Inflammatory macrophage treated with lipopolysaccharide for 1 hour (primary cell): ENCODE measurements around the gene RSBN1.
A peak's percentile ranks its signal among the peaks of the same experiment; 100 is the strongest.
"Not testable (repeated sequence)": the region's sequence is repeated elsewhere in the genome, so short reads cannot be mapped to it uniquely, and the experiment has no call there.

Source experiments
- DNase-seq, 2 donors: peaks; one replicate each; pipeline ENCODE4 v3.0.0-alpha.2; 2020 to 2022

The RSBN1 gene

DNA sequence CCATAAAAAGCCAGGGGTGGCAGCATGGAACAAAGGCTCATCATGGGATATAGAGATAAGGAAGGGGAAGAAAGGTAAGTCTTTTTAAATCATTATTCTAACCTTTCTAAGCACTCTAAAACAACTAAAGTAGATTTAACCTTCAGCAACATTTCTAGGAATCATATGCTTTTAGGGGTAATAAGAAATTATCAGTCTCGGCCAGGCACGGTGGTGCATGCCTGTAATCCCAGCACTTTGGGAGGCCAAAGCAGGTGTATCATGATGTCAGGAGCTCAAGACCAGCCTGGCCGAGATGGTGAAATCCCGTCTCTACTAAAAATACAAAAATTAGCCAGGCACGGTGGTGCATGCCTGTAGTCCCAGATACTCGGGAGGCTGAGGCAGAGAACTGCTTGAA, 32.7 kb downstream of the RSBN1 start:
- no peak for DNase-seq

DNA sequence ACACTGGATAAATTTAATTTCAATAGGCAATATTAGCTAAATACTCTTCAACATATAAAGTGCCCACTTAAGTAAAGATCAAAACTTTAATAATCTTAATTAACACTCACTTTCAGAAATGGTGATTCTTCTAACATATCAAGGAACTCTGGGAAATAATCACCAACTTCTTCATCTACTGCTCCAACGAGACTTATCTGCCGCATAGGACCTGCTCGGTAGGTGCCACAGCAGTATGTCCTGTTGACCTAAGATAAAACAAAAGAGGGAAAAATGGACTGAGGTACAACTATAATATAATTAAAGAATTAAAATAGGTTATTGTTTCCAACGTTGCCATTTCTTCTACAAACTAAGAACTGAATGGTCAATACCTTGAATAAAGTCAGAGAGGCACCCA, 34.7 kb downstream of the RSBN1 start:
- DNase-seq: no peak

DNA sequence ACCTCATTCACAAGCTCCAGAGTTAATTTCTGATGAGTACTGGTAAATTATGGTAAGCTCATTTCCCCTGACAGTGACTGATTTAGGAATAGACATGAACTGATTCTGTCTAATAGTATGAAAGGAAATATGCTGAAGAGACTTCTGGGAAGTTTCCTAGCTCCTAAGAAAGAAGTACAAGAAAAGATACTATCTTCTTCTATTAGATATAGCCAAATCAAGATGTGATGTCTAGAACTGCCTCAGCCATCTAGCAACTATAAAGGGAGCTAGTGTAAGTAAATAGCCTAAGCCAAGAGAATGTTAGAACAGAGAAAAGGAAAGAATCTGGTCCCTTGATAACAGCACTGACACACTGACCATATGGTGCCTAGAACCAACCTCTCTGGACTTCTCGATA, 42.2 kb downstream of the RSBN1 start:
- no peak for DNase-seq

DNA sequence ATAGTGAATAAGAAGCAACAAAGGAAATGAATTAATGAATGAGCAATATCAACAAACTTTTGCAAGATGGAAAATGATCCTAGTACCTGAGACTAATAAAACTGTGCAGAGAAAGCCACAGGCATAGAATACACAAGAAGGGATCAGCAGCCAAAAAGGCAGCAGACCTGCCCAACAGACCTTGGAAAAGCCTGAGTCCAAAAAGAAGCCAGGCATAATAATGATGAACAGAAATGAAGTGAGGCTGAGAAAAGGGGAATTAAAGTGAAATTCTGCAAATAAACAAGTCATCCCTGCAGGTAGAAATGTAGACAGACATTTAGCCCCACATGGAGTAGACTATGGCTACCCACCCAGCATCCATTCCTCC, 42.7 kb downstream of the RSBN1 start:
- no peak for DNase-seq

DNA sequence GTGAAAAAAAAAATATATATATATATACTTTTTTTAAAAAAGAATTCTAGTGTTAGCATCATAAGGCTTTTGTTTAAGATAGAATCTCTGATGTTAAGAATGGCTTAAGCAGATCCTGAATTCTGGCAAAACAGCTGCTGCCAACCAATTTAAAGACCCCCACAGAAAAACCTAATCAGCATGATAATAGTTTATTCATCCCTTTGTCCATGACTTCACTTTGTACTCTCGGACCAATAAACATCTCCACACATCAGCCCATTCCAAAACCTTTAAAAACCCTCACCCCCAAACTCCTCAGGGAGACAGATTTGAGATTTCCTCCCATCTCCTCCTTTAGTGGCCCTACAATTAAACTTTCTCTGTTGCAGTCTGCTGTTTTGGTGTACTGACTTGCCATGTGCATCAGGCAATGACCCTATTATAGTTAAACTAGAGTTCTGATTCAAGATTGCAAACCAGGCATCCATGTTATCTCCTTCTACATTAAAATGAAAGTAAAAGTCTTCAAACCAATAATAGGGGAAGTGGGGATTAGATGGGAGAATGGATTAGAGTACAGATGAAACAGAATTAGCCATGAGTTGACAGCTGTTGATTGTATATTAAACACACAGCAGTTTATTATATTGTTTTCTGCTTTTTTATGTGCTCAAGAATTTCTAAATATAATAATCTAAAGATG, 43.2 kb downstream of the RSBN1 start:
- peak in 1 of 2 donors; percentile 12 for DNase-seq

DNA sequence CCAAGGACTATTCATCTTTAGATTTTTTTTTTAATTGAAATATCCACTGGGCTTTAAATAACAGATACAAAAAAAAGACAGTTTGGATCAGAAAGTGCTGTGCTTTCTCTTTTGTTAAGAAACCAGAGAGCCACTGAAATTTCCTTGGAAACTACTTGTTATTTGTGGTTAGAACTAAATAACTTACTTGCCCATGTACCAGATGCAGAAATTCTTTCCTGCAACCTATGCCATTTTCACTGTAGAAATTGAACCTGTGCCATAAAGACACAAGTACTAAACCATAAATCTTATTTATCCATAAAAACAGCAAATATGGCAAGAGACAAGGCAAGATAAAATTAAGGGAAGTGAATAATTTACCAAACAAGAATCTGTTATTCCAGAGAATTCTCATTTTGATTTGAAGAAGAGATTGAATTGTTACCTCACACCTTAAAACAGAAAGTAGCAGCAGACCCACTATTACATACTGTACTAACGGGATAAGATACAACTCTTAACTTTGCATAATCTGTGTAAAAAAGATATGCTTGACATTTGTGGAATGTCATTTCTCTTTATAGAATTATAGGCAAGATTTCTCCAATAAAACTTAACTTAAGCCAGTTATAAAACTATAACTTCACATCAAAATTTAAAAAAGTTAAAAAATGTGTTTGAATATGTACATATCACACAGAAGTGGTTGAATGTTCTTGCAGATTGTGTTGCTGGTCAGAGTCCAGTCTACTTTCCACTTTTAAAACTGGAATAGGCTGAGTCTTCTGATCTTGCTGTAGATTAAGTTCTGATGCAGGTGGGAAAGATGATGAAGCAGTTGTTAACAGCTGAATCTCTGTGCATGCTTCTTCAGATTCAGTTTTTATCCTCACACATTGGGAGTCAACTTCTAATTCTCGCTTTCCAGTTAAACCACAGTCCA, 46.7 kb downstream of the RSBN1 start:
- no peak for DNase-seq

DNA sequence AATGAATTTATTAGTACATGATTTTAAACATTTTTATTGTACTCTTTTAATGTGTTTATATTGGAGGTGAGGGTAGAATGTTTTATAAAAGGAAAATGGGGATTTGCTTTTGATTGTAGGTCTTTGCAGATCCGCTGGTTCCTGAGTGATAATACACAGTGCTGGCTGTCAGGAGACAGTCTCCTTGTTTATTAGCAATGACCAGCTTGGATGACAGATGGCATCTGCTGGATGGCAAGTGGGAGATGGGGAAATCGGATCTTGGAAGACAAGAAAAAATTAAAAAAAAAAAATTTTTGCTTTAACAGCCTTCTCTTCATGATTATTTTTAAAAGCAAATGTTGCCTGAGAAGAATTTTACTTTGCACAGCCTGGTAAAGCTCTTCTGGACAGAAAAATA, 48.6 kb downstream of the RSBN1 start:
- DNase-seq: no peak

DNA sequence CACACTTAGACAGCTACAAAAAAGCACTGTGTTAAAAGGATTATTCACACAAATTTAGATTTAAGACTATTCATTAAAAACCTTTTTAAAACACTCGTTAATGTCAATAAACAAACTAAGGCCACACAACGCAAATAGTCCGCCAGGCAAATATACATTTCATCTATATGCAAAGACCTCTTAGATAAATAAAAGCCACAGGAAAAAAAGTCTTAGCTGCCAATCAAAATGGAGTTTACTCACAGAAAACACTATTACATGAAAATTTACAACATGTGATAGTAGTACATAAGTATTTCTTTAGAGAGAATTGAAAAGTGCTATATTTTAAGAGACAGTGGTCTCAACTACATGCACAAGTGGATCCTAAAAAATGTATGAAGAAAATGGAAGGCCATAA, 50.3 kb downstream of the RSBN1 start:
- no peak for DNase-seq

DNA sequence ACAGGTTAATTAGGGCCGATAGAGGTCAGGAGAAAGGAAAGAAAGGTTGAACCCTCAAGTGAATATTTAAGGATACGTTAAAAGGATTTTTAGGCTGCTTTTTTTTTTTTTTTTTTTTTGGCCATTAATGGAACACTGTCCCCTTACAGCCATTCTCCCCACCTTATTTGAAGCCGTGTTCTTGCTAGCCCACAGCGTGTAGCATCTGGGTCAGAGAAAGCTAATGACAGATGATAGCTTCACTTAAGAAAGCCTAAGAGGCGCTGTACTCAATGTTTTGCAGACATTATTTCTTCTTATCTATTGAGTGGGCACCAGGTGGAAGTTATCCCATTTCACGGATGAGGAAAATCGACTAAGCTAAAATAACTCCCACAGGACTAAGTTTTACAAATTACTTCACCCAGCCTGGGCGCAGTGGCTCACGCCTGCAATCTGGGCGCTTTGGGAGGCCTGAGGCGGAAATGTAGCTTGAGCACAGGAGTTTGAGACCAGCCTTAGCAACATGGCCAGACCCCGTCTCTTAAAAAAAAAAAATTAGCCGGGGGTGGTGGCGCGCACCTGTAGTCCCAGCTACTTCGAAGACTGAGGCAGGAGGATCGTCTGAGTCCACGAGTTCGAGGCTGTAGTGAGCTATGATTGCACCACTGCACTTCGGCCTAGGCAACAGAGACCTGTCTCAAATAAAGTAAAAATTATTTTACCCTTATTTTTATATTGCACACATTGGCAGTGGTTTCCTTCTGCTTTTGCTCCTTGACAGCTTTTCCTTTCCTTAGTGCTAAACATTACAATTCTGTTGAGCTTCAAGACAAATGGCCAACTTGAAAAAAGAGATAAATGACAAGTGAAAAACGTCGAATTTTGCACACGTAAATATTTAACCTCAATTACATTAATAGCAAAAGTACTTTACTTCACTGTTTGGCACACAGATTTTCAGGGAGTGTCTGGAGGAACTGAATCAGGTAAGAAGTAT, 51.9 kb downstream of the RSBN1 start:
- no peak for DNase-seq

DNA sequence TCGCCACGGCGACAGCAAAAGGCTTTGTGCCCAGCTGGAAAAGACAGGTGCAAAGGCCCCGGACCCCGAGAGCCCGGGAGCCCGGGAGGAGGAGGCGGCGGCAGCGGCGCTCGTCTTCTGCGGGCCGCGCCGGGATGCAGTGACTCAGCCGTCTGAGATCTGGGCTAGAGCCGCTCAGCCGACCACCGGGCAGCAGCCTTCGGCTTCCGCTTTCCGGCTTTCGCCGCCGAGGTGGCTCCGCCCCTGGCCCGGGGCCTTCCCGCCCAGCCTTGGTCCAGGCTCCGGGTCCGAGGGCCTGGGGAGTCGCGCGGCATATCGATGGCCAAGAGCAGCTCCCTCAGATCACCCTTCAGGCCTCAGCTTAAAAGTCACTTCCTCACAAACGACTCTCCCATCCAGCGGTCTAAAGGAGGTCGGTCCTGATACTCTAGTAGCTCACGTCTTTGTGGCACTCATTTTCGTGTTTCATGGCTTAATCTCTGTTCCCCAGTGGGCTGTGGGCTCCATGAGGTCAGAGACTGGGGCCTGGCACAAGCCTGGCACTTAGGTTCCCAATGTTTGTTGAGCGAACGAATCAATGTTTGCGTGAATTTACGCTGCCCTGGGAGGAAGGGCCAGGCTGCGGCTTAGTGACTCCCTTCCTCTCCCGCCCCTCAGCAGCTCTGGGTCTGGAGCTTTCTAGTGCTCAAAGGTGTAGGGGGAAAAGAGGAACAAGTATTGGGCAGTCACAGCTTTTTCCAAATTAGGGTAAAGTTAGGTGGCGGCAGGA, 52.8 kb downstream of the RSBN1 start, which contains the start of gene PHTF1:
TSS of gene PHTF1 (minus strand) at position 154 of the 769 bp plus-strand sequence. CDS start 783 bp downstream, outside the sequence.
- DNase-seq: peak; percentile 59 to 74

DNA sequence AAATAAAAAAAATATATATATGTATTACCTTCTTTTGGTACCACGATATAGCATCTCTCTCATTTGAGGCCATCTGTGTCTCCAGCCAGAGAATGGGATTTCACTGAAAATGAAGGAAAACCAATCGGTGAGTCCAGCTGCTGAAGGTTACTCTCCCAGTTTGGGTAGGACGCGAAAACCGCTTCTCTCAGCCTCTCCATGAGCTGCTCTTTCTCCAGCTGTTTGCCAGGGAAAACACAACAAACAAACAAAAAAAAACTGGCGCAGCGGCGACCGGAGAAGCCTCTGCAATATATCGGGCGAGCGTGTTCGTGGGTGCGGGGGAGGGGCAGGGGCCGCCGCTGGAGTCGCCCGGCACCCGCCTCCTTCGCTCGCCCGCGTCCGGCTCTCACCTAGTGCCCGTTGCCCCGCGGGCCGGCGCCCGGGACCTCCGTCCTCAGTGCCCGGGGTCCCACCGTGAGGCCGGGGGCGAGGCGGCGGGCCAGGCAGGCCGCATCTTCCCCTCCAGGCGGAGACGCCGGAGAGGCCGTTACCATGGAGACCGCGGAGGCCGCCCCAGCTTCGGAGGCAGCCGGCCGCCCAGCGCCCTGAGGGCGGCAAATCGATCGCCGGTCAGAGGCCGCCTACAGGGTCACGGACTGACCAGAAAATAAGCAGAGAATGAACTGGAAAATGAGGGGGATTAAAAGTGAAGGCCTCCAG, 53.5 kb downstream of the RSBN1 start:
- DNase-seq: peak; percentile 36 to 55

DNA sequence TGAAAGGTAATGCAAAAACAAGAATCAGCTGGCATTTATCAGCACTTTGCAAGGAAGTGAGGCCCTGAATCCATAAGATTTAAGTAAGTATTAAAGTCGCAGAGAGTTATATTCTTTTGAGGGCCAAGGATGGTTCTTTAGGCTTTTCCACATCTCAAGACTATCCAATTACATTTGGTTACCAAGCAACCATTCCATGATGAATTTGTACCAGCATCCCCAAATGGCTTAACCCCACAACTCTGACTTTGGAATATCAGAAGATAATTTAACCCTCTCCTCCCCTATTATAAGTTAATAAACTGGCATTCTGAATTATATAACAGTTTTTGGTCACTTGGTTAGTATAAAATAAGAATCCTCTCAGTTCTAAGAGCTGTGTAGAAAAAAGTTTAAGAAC, 55.8 kb downstream of the RSBN1 start:
- DNase-seq: no peak

DNA sequence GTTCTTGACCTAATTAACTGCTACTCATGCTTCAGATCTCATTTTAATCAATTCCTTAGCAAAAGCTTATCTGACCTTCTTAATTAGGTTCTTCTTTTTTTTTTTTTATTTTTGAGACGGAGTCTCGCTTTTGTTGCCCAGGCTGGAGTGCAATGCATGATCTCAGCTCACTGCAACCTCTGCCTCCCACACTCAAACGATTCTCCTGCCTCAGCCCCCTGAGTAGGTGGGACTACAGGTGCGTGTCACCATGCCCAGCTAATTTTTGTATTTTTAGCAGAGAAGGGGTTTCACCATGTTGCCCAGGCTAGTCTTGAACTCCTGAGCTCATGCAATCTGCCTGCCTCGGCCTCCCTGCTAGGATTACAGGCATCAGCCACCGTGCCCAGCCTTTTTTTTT, 58.9 kb downstream of the RSBN1 start:
- DNase-seq: not testable (repeated sequence)

DNA sequence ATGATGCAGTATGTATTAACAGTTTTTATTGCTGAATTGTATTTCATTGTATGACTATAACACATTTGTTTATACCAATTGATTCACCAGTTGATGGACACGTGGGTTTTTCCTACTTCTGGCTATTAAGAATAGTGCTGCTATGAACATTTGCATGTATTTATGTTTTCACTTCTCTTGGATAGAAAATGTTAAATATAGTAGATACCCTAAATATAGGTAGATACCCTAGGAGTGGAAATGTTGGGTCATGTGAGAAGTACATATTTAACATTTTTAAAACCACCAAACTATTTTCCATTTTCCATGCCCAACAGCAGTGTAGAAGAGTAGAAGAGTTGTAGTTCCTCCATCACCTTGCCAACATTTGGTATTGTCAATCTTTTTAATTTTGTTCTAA, 60.8 kb downstream of the RSBN1 start:
- DNase-seq: no peak

DNA sequence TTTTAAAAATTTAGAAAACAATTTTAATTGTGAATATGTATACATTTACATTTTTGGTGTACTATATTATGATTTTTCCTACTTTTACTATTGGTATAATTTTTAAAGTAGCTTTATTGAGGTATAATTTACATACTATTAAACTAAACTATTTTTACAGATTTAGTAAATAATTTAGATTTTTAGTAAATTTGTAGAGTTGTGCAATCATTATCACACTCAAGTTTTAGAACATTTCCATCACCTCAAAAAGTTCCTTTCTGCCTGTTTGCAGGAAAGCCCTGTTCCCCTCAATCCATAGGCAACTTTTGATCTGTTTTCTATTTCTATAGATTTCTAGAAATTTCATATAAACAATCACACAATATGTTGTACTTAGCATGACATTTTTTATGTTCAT, 61.2 kb downstream of the RSBN1 start:
- no peak for DNase-seq

DNA sequence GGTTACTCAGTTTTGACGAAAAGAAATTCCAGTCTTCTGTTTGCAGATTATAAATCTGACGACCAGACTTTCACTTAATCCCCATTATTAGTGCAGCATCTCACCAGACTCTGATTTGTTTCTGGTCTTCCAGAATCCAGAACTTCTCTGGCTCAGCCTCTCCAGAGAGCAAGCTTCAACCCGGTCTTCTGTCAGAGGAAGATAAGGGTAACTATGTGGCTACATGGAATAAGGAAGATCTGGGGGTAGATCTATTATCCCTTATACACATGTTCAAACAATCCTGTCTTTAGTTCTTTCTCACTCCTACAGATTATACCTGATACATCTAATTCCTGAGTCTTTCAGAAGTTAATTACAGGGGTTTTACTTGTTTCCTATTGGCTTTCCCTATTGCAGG, 62.9 kb downstream of the RSBN1 start:
- no peak for DNase-seq

DNA sequence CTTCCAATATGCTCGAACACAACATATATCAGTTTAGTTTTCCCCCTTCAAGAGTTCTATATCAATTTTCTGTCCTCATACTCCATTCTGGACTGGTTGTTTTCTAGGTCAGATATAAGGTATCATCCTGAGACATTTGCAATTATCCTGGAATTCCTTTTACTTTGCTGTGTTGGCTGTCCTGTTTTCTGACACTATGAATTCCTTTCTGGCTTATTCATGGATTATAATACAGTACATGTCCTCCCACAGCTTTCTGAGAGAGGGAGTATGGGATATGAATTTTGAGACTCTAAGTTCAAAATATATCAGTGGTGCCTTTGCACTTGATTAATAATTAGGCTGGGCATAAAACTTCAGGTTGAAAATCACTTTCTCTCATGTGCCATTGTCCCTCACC, 64.9 kb downstream of the RSBN1 start:
- DNase-seq: no peak

DNA sequence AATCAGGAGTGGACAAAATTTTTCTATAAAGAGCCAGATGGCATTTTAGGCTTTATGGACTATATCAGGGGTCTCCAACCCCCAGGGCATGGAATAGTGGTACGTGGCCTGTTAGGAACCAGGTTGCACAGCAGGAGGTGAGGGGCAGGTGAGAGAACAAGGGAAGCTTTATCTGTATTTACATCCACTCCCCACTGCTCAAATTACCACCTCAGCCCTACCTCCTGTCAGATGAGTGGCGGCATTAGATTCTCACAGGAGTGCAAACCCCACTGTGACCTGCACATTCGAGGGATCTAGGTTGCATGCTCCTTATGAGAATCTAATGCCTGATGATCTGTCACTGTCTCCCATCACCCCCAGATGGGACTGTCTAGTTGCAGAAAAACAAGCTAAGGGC, 66.9 kb downstream of the RSBN1 start:
- no peak for DNase-seq

DNA sequence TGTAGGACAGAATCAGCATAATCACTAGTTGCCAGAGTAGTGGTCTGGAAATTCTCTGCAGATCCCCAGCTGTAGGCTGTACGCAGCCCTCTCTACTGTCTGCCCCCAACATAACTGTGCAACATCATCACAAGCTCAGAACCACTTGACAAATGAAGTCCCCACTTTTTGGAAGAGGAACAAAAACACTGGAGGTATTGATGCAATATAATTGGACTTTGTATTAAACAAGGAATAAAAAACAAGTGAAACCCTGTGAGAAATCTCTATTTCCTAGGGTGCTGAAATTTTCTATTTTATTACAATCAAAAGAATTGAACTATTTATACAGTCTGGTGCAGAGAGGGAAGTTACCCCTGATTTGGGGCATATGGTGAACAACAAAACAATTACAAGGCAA, 68.2 kb downstream of the RSBN1 start:
- no peak for DNase-seq

DNA sequence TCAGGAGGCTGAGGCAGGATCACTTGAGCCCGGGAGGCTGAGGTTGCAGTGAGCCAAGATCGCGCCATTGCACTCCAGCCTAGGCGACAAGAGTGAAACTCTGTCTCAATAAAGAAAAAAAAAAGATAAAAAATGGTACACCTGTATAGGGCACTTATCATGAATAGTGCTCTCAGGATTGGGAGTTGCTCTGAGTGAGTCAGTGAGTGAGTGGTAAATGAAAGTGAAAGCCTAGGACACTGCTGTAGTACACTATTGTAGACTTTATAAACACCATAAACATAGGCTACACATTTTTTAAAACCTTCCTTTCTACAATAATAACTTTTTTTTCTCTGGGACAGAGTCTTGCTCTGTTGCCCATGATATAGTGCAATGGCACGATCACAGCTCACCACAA, 69.8 kb downstream of the RSBN1 start:
- no peak for DNase-seq

DNA sequence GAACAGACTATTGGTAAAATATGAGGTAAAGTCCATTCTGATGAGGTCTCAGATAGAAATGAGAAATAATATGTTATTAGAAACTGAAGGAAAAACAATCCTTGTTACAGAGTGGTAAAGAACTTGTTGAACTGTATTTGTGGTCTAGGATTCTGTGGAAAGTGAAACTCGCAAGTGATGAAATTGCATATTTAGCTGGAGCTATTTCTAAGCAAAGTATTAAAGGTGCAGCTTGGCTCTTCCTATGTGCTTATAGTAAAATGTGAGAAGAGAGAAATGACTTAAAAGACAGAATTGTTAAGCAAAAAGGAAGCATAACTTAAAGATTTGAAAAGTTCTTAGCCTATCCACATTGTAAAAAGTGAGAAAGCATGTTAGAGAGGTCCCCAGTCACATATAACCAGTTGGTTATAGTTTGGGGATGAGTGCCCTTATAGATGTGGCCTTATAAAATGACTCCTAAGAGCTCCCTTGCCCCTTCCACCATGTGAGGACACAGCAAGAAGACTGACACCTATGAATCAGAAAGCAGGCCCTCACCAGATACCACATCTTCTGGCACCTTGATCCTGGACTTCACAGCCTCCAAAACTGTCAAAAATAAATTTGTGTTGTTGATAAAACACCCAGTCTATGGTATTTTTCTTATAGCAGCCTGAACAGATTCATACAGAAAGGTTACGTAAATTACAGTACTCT, 77.8 kb downstream of the RSBN1 start:
- DNase-seq: no peak
